Effector CD4-positive, alpha-beta T cell (primary cell): ENCODE results near the gene NXF3. TPM values are rescaled to one million over a fixed set of nuclear protein-coding genes. Genes with fewer than 3 reads are reported as not detected.
"Not testable (repeated sequence)": the region's sequence is repeated elsewhere in the genome, so short reads cannot be mapped to it uniquely, and the experiment has no call there.

Experiments used
- DNase-seq: peaks from one replicate; pipeline ENCODE4 v3.0.0-alpha.2; 2020
- total RNA-seq: gene quantifications from one replicate; lab custom pipeline; 2026; lab: John Stamatoyannopoulos, UW

NXF3 gene
- not detected for total RNA-seq

- DNase-seq = no peak
Observed at GRCh38 chrX:103092942-103093341, at the start of gene NXF3. NXF3 (minus strand) TSS chrX:103093143; CDS start chrX:103093023, 120 bp downstream.

GRCh38 chrX:103136528-103136927 lies 43.6 kb upstream of the NXF3 start:
- DNase-seq = not testable (repeated sequence)

GRCh38 chrX:103124284-103124683 lies 31.3 kb upstream of the NXF3 start:
- DNase-seq = no peak

GRCh38 chrX:103120748-103121147 lies 27.8 kb upstream of the NXF3 start:
- no peak for DNase-seq

- DNase-seq = not testable (repeated sequence)
Observed at GRCh38 chrX:103116970-103117369, 24.0 kb upstream of the NXF3 start.

- DNase-seq = not testable (repeated sequence)
Observed at GRCh38 chrX:103109497-103109896, 16.6 kb upstream of the NXF3 start.

GRCh38 chrX:103107836-103108235 lies 14.9 kb upstream of the NXF3 start:
- DNase-seq = no peak

- not testable (repeated sequence) for DNase-seq
Observed at GRCh38 chrX:103107227-103107737, 14.3 kb upstream of the NXF3 start.

GRCh38 chrX:103104370-103104769 lies 11.4 kb upstream of the NXF3 start:
- not testable (repeated sequence) for DNase-seq

GRCh38 chrX:103103866-103104265 lies 10.9 kb upstream of the NXF3 start:
- DNase-seq = not testable (repeated sequence)

GRCh38 chrX:103101299-103102042 lies 8.5 kb upstream of the NXF3 start:
- DNase-seq = no peak

GRCh38 chrX:103100484-103100883 lies 7.5 kb upstream of the NXF3 start:
- no peak for DNase-seq

- no peak for DNase-seq
Observed at GRCh38 chrX:103099691-103100090, 6.7 kb upstream of the NXF3 start.

- no peak for DNase-seq
Observed at GRCh38 chrX:103098488-103098887, 5.5 kb upstream of the NXF3 start.

- no peak for DNase-seq
Observed at GRCh38 chrX:103081051-103081450, 11.9 kb downstream of the NXF3 start.

GRCh38 chrX:103073467-103073866 lies 19.5 kb downstream of the NXF3 start:
- no peak for DNase-seq

- no peak for DNase-seq
Observed at GRCh38 chrX:103066606-103067005, 26.3 kb downstream of the NXF3 start.

- no peak for DNase-seq
Observed at GRCh38 chrX:103063918-103064434, 29.0 kb downstream of the NXF3 start, which contains the start of gene BEX1. BEX1 (minus strand) TSS chrX:103064171; CDS start chrX:103063274, 897 bp downstream.

- DNase-seq = no peak
Observed at GRCh38 chrX:103063191-103063845, 29.6 kb downstream of the NXF3 start.

GRCh38 chrX:103061486-103061885 lies 31.5 kb downstream of the NXF3 start:
- DNase-seq = no peak

GRCh38 chrX:103056902-103057301 lies 36.0 kb downstream of the NXF3 start:
- DNase-seq = no peak

GRCh38 chrX:103052625-103053024 lies 40.3 kb downstream of the NXF3 start:
- DNase-seq = no peak

- no peak for DNase-seq
Observed at GRCh38 chrX:103051260-103051789, 41.6 kb downstream of the NXF3 start.
